HG03045 (cell line): ENCODE results near the gene LACTB.
A peak's percentile ranks its signal among the peaks of the same experiment; 100 is the strongest.

ENCODE experiments used
- ATAC-seq: cut with Tn5 transposase; IDR thresholded peaks from one replicate; pipeline ENCODE4 v1.9.1; 2021; ENCODE audit warnings: mild to moderate bottlenecking, moderate library complexity; ENCODE audit not compliant: unreplicated experiment

The LACTB gene

GRCh38 chr15:63122002-63122875 lies 578 bp downstream of the LACTB start:
- peak; percentile 80 for ATAC-seq

GRCh38 chr15:63124506-63124905 lies 2.8 kb downstream of the LACTB start:
- ATAC-seq, result no peak

GRCh38 chr15:63126726-63127125 lies 5.1 kb downstream of the LACTB start:
- ATAC-seq, result no peak

GRCh38 chr15:63133786-63134185 lies 12.1 kb downstream of the LACTB start:
- no peak for ATAC-seq

- ATAC-seq, result no peak
These were observed 12.8 kb downstream of the LACTB start for GRCh38 chr15:63134245-63134985.

GRCh38 chr15:63135281-63135680 lies 13.6 kb downstream of the LACTB start:
- no peak for ATAC-seq

- ATAC-seq, result no peak
These were observed 14.1 kb downstream of the LACTB start for GRCh38 chr15:63135804-63136203.

GRCh38 chr15:63136742-63137141 lies 15.1 kb downstream of the LACTB start:
- ATAC-seq, result no peak

GRCh38 chr15:63140936-63141335 lies 19.3 kb downstream of the LACTB start:
- ATAC-seq, result no peak

- ATAC-seq, result no peak
These were observed 23.8 kb downstream of the LACTB start for GRCh38 chr15:63145426-63145825.

- ATAC-seq, result no peak
These were observed 25.0 kb downstream of the LACTB start for GRCh38 chr15:63146684-63147083.

GRCh38 chr15:63151665-63152064 lies 30.0 kb downstream of the LACTB start:
- no peak for ATAC-seq

GRCh38 chr15:63155486-63155885 lies 33.8 kb downstream of the LACTB start:
- ATAC-seq, result no peak

GRCh38 chr15:63156086-63156710 lies 34.5 kb downstream of the LACTB start:
- ATAC-seq, result no peak

- ATAC-seq, result no peak
These were observed 35.1 kb downstream of the LACTB start for GRCh38 chr15:63156755-63157117.

- peak; percentile 90 for ATAC-seq
These were observed 35.6 kb downstream of the LACTB start, which contains the start of gene RPS27L for GRCh38 chr15:63157118-63157843. TSS of gene RPS27L (minus strand) at chr15:63157477. CDS start at chr15:63157405, 72 bp downstream.

- peak; percentile 20 for ATAC-seq
These were observed 36.3 kb downstream of the LACTB start for GRCh38 chr15:63157891-63158431.

GRCh38 chr15:63160638-63161037 lies 39.0 kb downstream of the LACTB start:
- no peak for ATAC-seq

- ATAC-seq, result no peak
These were observed 41.6 kb downstream of the LACTB start for GRCh38 chr15:63163217-63163616.

GRCh38 chr15:63165166-63165859 lies 43.7 kb downstream of the LACTB start:
- no peak for ATAC-seq
